ENCODE data around the gene BARHL2. TPM values are rescaled to one million over a fixed set of nuclear protein-coding genes. Genes with fewer than 3 reads are reported as not detected.

Gene BARHL2
- total RNA-seq, 4 donors from 2014 or later = not detected

- TF ChIP-seq CTCF (IDR thresholded peaks at IDR 0.05) (no peak), POLR2A (IDR thresholded peaks at IDR 0.05) (no peak), EP300 (IDR thresholded peaks at IDR 0.05) (no peak)
- H3K4me1 ChIP-seq = peaks cover 0 to 38% (median 15%) of the 10 kb centered on the region in 4 donors
- no peak overlapping the region for H3K4me3 ChIP-seq
- peaks cover 0 to 80% of the 10 kb centered on the region in 2 donors for H3K27me3 ChIP-seq
- no peaks in the 10 kb centered on the region for H3K36me3 ChIP-seq
- no peak overlapping the region for H3K27ac ChIP-seq
- no peak for DNase-seq (ENCODE audit: low spot score in 2 of 2)
- H3K9me3 ChIP-seq = no peaks in the 10 kb centered on the region
- 44 to 62% methylated on average over 6 of the region's 6 CpGs for WGBS, 2 donors
These were observed 14.4 kb upstream of the BARHL2 start for GRCh38 chr1:90731382-90732050.

GRCh38 chr1:90730243-90731022 is 13.3 kb upstream of the BARHL2 start:
- TF ChIP-seq POLR2A (IDR thresholded peaks at IDR 0.05) (no peak), CTCF (IDR thresholded peaks at IDR 0.05) (no peak), EP300 (IDR thresholded peaks at IDR 0.05) (no peak)
- DNase-seq (ENCODE audit: low spot score in 2 of 2) = no peak
- Histone ChIP-seq H3K36me3 (no peaks in the 10 kb centered on the region), H3K4me1 (peaks cover 0 to 49% (median 24%) of the 10 kb centered on the region in 4 donors), H3K4me3 (peak overlapping the region in 1 of 4 donors; percentile 23), H3K27ac (no peak overlapping the region), H3K9me3 (no peaks in the 10 kb centered on the region), H3K27me3 (peaks cover 0 to 87% of the 10 kb centered on the region in 2 donors)
- 7 to 9% methylated on average over 51 of the region's 51 CpGs for WGBS, 2 donors

GRCh38 chr1:90729504-90730242 is 12.6 kb upstream of the BARHL2 start:
- Histone ChIP-seq H3K27me3 (peaks cover 2 to 87% of the 10 kb centered on the region in 2 donors), H3K4me3 (no peak overlapping the region), H3K27ac (no peak overlapping the region)

GRCh38 chr1:90728502-90729287 is 11.6 kb upstream of the BARHL2 start:
- 14 to 15% methylated on average over 25 of the region's 25 CpGs for WGBS, 2 donors

More at GRCh38 chr1:90729504-90730242, 12.6 kb upstream of the BARHL2 start:
- no peaks in the 10 kb centered on the region for H3K9me3 ChIP-seq
- no peaks in the 10 kb centered on the region for H3K36me3 ChIP-seq
- peaks cover 0 to 56% (median 31%) of the 10 kb centered on the region in 4 donors for H3K4me1 ChIP-seq
- TF ChIP-seq CTCF (IDR thresholded peaks at IDR 0.05) (peak in 1 of 5 experiments; percentile 12), EP300 (IDR thresholded peaks at IDR 0.05) (no peak)
- WGBS, 2 donors = 12 to 18% methylated on average over 36 of the region's 36 CpGs
- DNase-seq (ENCODE audit: low spot score in 2 of 2) = no peak

More at GRCh38 chr1:90728502-90729287, 11.6 kb upstream of the BARHL2 start:
- TF ChIP-seq EP300 (IDR thresholded peaks at IDR 0.05) (peak in 1 of 2 donors; percentile 27), POLR2A (IDR thresholded peaks at IDR 0.05) (no peak)
- H3K9me3 ChIP-seq = no peaks in the 10 kb centered on the region
- H3K27me3 ChIP-seq = peaks cover 11 to 95% of the 10 kb centered on the region in 2 donors
- peaks cover 0 to 66% (median 36%) of the 10 kb centered on the region in 4 donors for H3K4me1 ChIP-seq
- H3K36me3 ChIP-seq = no peaks in the 10 kb centered on the region
- no peak for DNase-seq (ENCODE audit: low spot score in 2 of 2)
- H3K27ac ChIP-seq = no peak overlapping the region
- H3K4me3 ChIP-seq = no peak overlapping the region
